H1 (cell line): ENCODE measurements around the gene GPX7. TPM values are rescaled to one million over a fixed set of nuclear protein-coding genes. Genes with fewer than 3 reads are reported as not detected.

Source experiments
- CTCF ChIA-PET: fragments of 300-600 bp; sonication (Branson Sonifier 250); formaldehyde crosslinking; loops from one replicate; lab custom pipeline; 2021; ENCODE audit not compliant: partially characterized antibody; lab: Charles Lee
- POLR2A ChIA-PET: fragments of 300-600 bp; sonication (Branson Sonifier 250); formaldehyde crosslinking; loops from one replicate; lab custom pipeline; 2021; ENCODE audit warnings: inconsistent platforms; ENCODE audit not compliant: partially characterized antibody; lab: Charles Lee
- DNase-seq, 2 experiments: peaks; one replicate each; pipeline versions ENCODE4 v3.0.0 to v3.0.0-alpha.2; 2010 to 2022; ENCODE audit warnings: low spot score in 2 of 2, low read depth in 1 of 2, mixed read lengths in 1 of 2
- FAIRE-seq: peaks from 2 replicates; lab custom pipeline; 2011; peaks lifted over from hg19 to GRCh38; lab: Jason Lieb, UNC
- H2AFZ ChIP-seq: 2 replicates; pipeline ENCODE4 v1.8.1; 2012; ENCODE audit warnings: low read length, inconsistent platforms
- H2AK5ac ChIP-seq: 2 replicates; pipeline ENCODE4 v1.6.1; 2013; ENCODE audit warnings: low read depth, low read length
- H2BK120ac ChIP-seq: replicated peaks from 2 replicates; pipeline ENCODE3; 2013; ENCODE audit warnings: low read depth, low read length, inconsistent platforms
- H2BK12ac ChIP-seq: 2 replicates; pipeline ENCODE4 v1.6.1; 2013; ENCODE audit warnings: low read depth, low read length
- H2BK15ac ChIP-seq: 2 replicates; pipeline ENCODE4 v1.6.1; 2013; ENCODE audit warnings: low read length
- H2BK20ac ChIP-seq: 2 replicates; pipeline ENCODE4 v1.6.1; 2013; ENCODE audit warnings: low read length
- H2BK5ac ChIP-seq: 2 replicates; pipeline ENCODE4 v1.6.1; 2013; ENCODE audit warnings: low read depth, low read length
- H3K14ac ChIP-seq: 2 replicates; pipeline ENCODE4 v1.6.1; 2013; ENCODE audit warnings: inconsistent platforms; ENCODE audit not compliant: insufficient read length
- H3K18ac ChIP-seq: 2 replicates; pipeline ENCODE4 v1.6.1; 2013; ENCODE audit warnings: low read length; ENCODE audit errors: extremely low read depth
- H3K23ac ChIP-seq: 2 replicates; pipeline ENCODE4 v1.6.1; 2013; ENCODE audit warnings: inconsistent platforms; ENCODE audit not compliant: insufficient read length
- H3K23me2 ChIP-seq: 2 replicates; pipeline ENCODE4 v1.6.1; 2013; ENCODE audit warnings: low read depth, low read length
- H3K27ac ChIP-seq: 2 replicates; pipeline ENCODE4 v1.6.1; 2011; ENCODE audit warnings: low read depth, low read length, inconsistent platforms
- H3K27me3 ChIP-seq, 4 experiments: replicated peaks in 1 of 4; 1 replicate in 1 of 4; 2 replicates in 3 of 4; pipeline versions ENCODE4 v1.6.1 to v1.8.1; 2011 to 2013; ENCODE audit warnings: low read length in 3 of 4, mild to moderate bottlenecking in 3 of 4, inconsistent platforms in 2 of 4, mixed read lengths in 2 of 4, moderate library complexity in 1 of 4; ENCODE audit not compliant: control insufficient read depth in 3 of 4, insufficient read depth in 3 of 4; ENCODE audit errors: extremely low read depth in 1 of 4
- H3K36me3 ChIP-seq, 4 experiments: 2 replicates each; pipeline versions ENCODE4 v1.6.1 to v1.8.1; 2011 to 2013; ENCODE audit warnings: mild to moderate bottlenecking in 4 of 4, low read length in 3 of 4, moderate library complexity in 2 of 4, control low read depth in 1 of 4, inconsistent platforms in 1 of 4; ENCODE audit not compliant: insufficient read depth in 4 of 4, control insufficient read depth in 2 of 4
- H3K4ac ChIP-seq: replicated peaks from 2 replicates; pipeline ENCODE3; 2013; ENCODE audit warnings: low read length, low read depth, mixed read lengths, inconsistent platforms; ENCODE audit not compliant: insufficient read length
- H3K4me1 ChIP-seq, 4 experiments: replicated peaks in 1 of 4; 1 replicate in 1 of 4; 2 replicates in 3 of 4; pipeline versions ENCODE4 v1.6.1 to v1.8.1; 2011 to 2013; ENCODE audit warnings: low read length in 3 of 4, inconsistent platforms in 2 of 4, mixed read lengths in 1 of 4; ENCODE audit not compliant: insufficient read depth in 4 of 4, control insufficient read depth in 3 of 4
- H3K4me2 ChIP-seq, 2 experiments: 2 replicates each; pipeline versions ENCODE4 v1.6.1 to v1.8.1; 2011 to 2013; ENCODE audit warnings: low read depth in 2 of 2, low read length in 2 of 2, control low read depth in 1 of 2, inconsistent platforms in 1 of 2, mild to moderate bottlenecking in 1 of 2; ENCODE audit not compliant: insufficient read depth in 1 of 2
- H3K4me3 ChIP-seq, 4 experiments: fragments of 200-600, 300-600 bp in 1 of 4; sonication (generic), shearing (Covaris generic), sonication (Bioruptor Twin) in 1 of 4; 2 replicates each; pipeline versions ENCODE4 v1.5.1 to v1.8.1; 2011 to 2016; ENCODE audit warnings: low read length in 4 of 4, low read depth in 3 of 4, control low read depth in 2 of 4, inconsistent platforms in 2 of 4, mild to moderate bottlenecking in 2 of 4, mixed read lengths in 1 of 4, moderate library complexity in 1 of 4; ENCODE audit not compliant: insufficient read depth in 2 of 4; ENCODE audit errors: extremely low read depth in 1 of 4
- H3K56ac ChIP-seq: replicated peaks from 2 replicates; pipeline ENCODE3; 2013; ENCODE audit warnings: low read depth, mild to moderate bottlenecking, mixed read lengths, low read length, inconsistent platforms; ENCODE audit not compliant: insufficient read length
- H3K79me1 ChIP-seq: 2 replicates; pipeline ENCODE4 v1.6.1; 2013; ENCODE audit warnings: low read depth, low read length, control low read depth
- H3K79me2 ChIP-seq, 2 experiments: 2 replicates each; pipeline versions ENCODE4 v1.6.1 to v1.8.1; 2012 to 2013; ENCODE audit warnings: low read length in 2 of 2, mild to moderate bottlenecking in 2 of 2, inconsistent platforms in 1 of 2; ENCODE audit not compliant: insufficient read depth in 2 of 2, control insufficient read depth in 1 of 2
- H3K9ac ChIP-seq, 4 experiments: replicated peaks in 1 of 4; 1 replicate in 1 of 4; 2 replicates in 3 of 4; pipeline versions ENCODE4 v1.6.1 to v1.8.1; 2011 to 2013; ENCODE audit warnings: low read depth in 3 of 4, low read length in 3 of 4, control low read depth in 2 of 4, mild to moderate bottlenecking in 2 of 4, moderate library complexity in 2 of 4, inconsistent platforms in 1 of 4; ENCODE audit errors: extremely low read depth in 1 of 4
- H3K9me3 ChIP-seq, 2 experiments: 2 replicates each; pipeline versions ENCODE4 v1.6.1 to v1.8.1; 2012 to 2013; ENCODE audit warnings: mild to moderate bottlenecking in 2 of 2, moderate library complexity in 2 of 2, control low read depth in 1 of 2, inconsistent platforms in 1 of 2, low read depth in 1 of 2, low read length in 1 of 2, mixed read lengths in 1 of 2; ENCODE audit not compliant: insufficient read depth in 2 of 2
- H4K20me1 ChIP-seq, 2 experiments: replicated peaks in 1 of 2; 2 replicates each; pipeline versions ENCODE3 to v1.8.1; 2011 to 2013; ENCODE audit warnings: inconsistent platforms in 2 of 2, low read length in 2 of 2, mild to moderate bottlenecking in 1 of 2; ENCODE audit not compliant: insufficient read depth in 2 of 2, control insufficient read depth in 1 of 2
- H4K5ac ChIP-seq: 2 replicates; pipeline ENCODE4 v1.6.1; 2013; ENCODE audit warnings: low read length, low read depth, mixed read lengths, inconsistent platforms; ENCODE audit not compliant: insufficient read length
- H4K8ac ChIP-seq: 2 replicates; pipeline ENCODE4 v1.8.0; 2013; ENCODE audit warnings: mild to moderate bottlenecking, moderate library complexity, low read length, inconsistent platforms; ENCODE audit not compliant: insufficient read depth; ENCODE audit errors: extremely low read depth
- H4K91ac ChIP-seq: replicated peaks from 2 replicates; pipeline ENCODE3; 2013; ENCODE audit warnings: low read length, mixed read lengths, inconsistent platforms; ENCODE audit not compliant: insufficient read length
- BACH1 ChIP-seq: IDR thresholded peaks from 2 replicates; pipeline ENCODE4 v1.6.1; 2012; ENCODE audit warnings: low read length, improper control_type of control experiment
- CBX5 ChIP-seq: fragments of 300-800, 300-1000 bp; sonication (generic); IDR thresholded peaks from 2 replicates; pipeline ENCODE4 v1.7.1; 2016; ENCODE audit warnings: antibody characterized with exemption, low read length, low read depth
- CBX8 ChIP-seq: fragments of 300-800, 300-1000 bp; sonication (generic); IDR thresholded peaks from 2 replicates; pipeline ENCODE4 v1.7.1; 2016; ENCODE audit warnings: low read depth, low read length, borderline replicate concordance
- FOSL1 ChIP-seq: IDR thresholded peaks from 2 replicates; pipeline ENCODE4 v1.6.1; 2011; ENCODE audit warnings: mild to moderate bottlenecking, low read depth, low read length, moderate library complexity; ENCODE audit not compliant: insufficient read depth
- GABPA ChIP-seq: IDR thresholded peaks from 2 replicates; pipeline ENCODE4 v1.6.1; 2011; ENCODE audit warnings: mild to moderate bottlenecking, low read length, moderate library complexity, borderline replicate concordance; ENCODE audit not compliant: insufficient read depth
- JUN ChIP-seq: IDR thresholded peaks from 2 replicates; pipeline ENCODE4 v1.6.1; 2011; ENCODE audit warnings: low read depth, mild to moderate bottlenecking, improper control_type of control experiment, low read length
- KDM1A ChIP-seq: fragments of 200-600, 300-600 bp; sonication (generic); IDR thresholded peaks from 2 replicates; pipeline ENCODE4 v1.7.1; 2016; ENCODE audit warnings: mild to moderate bottlenecking, low read length, borderline replicate concordance
- POLR2A ChIP-seq, 2 experiments: IDR thresholded peaks; 1 replicate in 1 of 2; 2 replicates in 1 of 2; pipeline ENCODE4 v1.6.1; 2011; ENCODE audit warnings: low read depth in 2 of 2, low read length in 2 of 2, mild to moderate bottlenecking in 2 of 2; ENCODE audit errors: control extremely low read depth in 1 of 2
- RNF2 ChIP-seq: fragments of 200-900, 300-1000 bp; sonication (generic); IDR thresholded peaks from 2 replicates; pipeline ENCODE4 v1.7.1; 2016; ENCODE audit warnings: borderline replicate concordance, low read depth, mild to moderate bottlenecking, antibody characterized with exemption, low read length; ENCODE audit not compliant: poor library complexity, severe bottlenecking; ENCODE audit errors: missing control alignments
- SUZ12 ChIP-seq: fragments of 200-600 bp; sonication (generic); IDR thresholded peaks from 2 replicates; pipeline ENCODE4 v1.6.1; 2012; ENCODE audit warnings: mild to moderate bottlenecking, inconsistent platforms, low read length, moderate library complexity, mixed read lengths
- TAF1 ChIP-seq: IDR thresholded peaks from 2 replicates; pipeline ENCODE4 v1.6.1; 2011; ENCODE audit warnings: mild to moderate bottlenecking, low read depth, low read length
- TCF12 ChIP-seq: IDR thresholded peaks from 2 replicates; pipeline ENCODE4 v1.6.1; 2011; ENCODE audit warnings: low read depth, mild to moderate bottlenecking, low read length
- ZNF274 ChIP-seq: IDR thresholded peaks from 2 replicates; pipeline ENCODE4 v1.7.0; 2012; ENCODE audit warnings: low read length, borderline replicate concordance; ENCODE audit errors: extremely low read depth
- WGBS, 2 experiments: shearing (Covaris generic) in 1 of 2; methylation state at CpG; one replicate each; pipeline versions ENCODE4 v1.1.6 to v1.1.7; 2013 to 2015; ENCODE audit warnings: low lambda C conversion rate in 2 of 2, mixed read lengths in 2 of 2, inconsistent platforms in 1 of 2, low coverage in 1 of 2, missing lambda C conversion rate in 1 of 2; ENCODE audit not compliant: insufficient replicate concordance in 2 of 2, insufficient coverage in 1 of 2, insufficient read length in 1 of 2; ENCODE audit errors: extremely low coverage in 1 of 2, missing lambda C conversion rate in 1 of 2; 5-methylcytosine and 5-hydroxymethylcytosine counted together
- polyA plus RNA-seq, 7 experiments: library from polyadenylated mRNA; depleted of rRNA in 3 of 7; stranded (reverse) in 5 of 7; unstranded in 2 of 7; fragments of >200 nt in 5 of 7; fragments of 200-250 nt in 2 of 7; gene quantifications; 1 replicate in 5 of 7; 2 replicates in 1 of 7; 4 replicates in 1 of 7; pipeline versions ENCODE4 v1.2.1 to v1.2.3, GENCODE V29; 2011 to 2013; ENCODE audit warnings: missing spikeins in 2 of 7, mixed read lengths in 2 of 7
- total RNA-seq: library from RNA; stranded (reverse); fragmentation: NEBNext Ultra II Directional; extraction: Animal tissue kit (Norgen Biotek cat#: 25700); gene quantifications from 2 replicates; pipeline ENCODE4 v1.2.1, GENCODE V29; 2021

The GPX7 gene
- total and polyA plus RNA-seq, 2 of the 8 experiments (the other 6 are each of a cell fraction or from before 2014, with no cell fraction given) = 13.0 to 37.5 TPM

- Histone ChIP-seq H3K23ac (no peak overlapping the region), H2BK12ac (peak overlapping the region; percentile 89), H4K8ac (no peak overlapping the region), H3K18ac (no peak overlapping the region), H3K14ac (no peak overlapping the region), H3K23me2 (peaks cover 7% of the 10 kb centered on the region; the same call in 1 of the 2 replicates), H3K9ac (no peak overlapping the region), H2BK120ac (no peak overlapping the region), H3K4ac (no peak overlapping the region), H4K91ac (no peak overlapping the region), H2BK20ac (peak overlapping the region; percentile 34; the same call in 1 of the 2 replicates), H3K27me3 (peaks cover 26 to 38% (median 36%) of the 10 kb centered on the region in 4 experiments), H2BK5ac (no peak overlapping the region; the same call in 1 of the 2 replicates), H4K5ac (no peak overlapping the region), H3K79me2 (no peaks in the 10 kb centered on the region), H3K36me3 (no peaks in the 10 kb centered on the region), H2AFZ (no peak overlapping the region), H3K27ac (no peak overlapping the region), H3K4me2 (peak overlapping the region in 1 of 2 experiments; percentile 58; a peak in 1 of 4 replicates), H3K4me3 (no peak overlapping the region; a peak in 1 of 8 replicates), H3K79me1 (no peaks in the 10 kb centered on the region), H3K4me1 (peaks cover 3 to 10% (median 6%) of the 10 kb centered on the region in 4 experiments; a peak in 6 of 7 replicates), H3K9me3 (no peaks in the 10 kb centered on the region), H2BK15ac (peak overlapping the region; percentile 83; the same call in 1 of the 2 replicates), H2AK5ac (peak overlapping the region; percentile 86; the same call in 1 of the 2 replicates), H4K20me1 (no peaks in the 10 kb centered on the region), H3K56ac (peak overlapping the region; percentile 13)
- FAIRE-seq (no peak), DNase-seq (no peak)
- ChIA-PET CTCF (interaction anchor here (0.5 to 2.2 kb wide), 7 partner anchors 20 to 208 kb away, joined by 3 to 4 read pairs (median 3); no protein-coding TSS in a partner anchor), POLR2A (interaction anchor here (0.6 to 1.9 kb wide), 4 partner anchors 31 to 263 kb away, joined by 3 to 9 read pairs (median 4); partner anchors contain the start of genes GPX7, ORC1 and PRPF38A)
- WGBS, 2 experiments = 86% methylated on average over 8 of the region's 8 CpGs; no CpG with 5 or more reads in 1 of the 2 experiments
- TF ChIP-seq CBX5 (no peak), FOSL1 (no peak), SUZ12 (no peak), TCF12 (no peak), JUN (no peak), KDM1A (no peak), TAF1 (no peak), BACH1 (no peak), POLR2A (IDR thresholded peaks at IDR 0.05; ENCODE audit: control extremely low read depth in 1 of 2, low read depth in 2 of 2, low read length in 2 of 2) (no peak), GABPA (no peak), ZNF274 (no peak), CBX8 (no peak), RNF2 (no peak)
Observed at GRCh38 chr1:52631759-52632331, 29.7 kb downstream of the GPX7 start.
